HG03565 (cell line): ENCODE measurements around the gene RIN3.
"Not testable (repeated sequence)": the region's sequence is repeated elsewhere in the genome, so short reads cannot be mapped to it uniquely, and the experiment has no call there.

Source experiments
- ATAC-seq: cut with Tn5 transposase; IDR thresholded peaks from one replicate; pipeline ENCODE4 v1.9.1; 2021; ENCODE audit warnings: mild to moderate bottlenecking, moderate library complexity; ENCODE audit not compliant: unreplicated experiment

RIN3 gene

GRCh38 chr14:92622311-92622710 is 108.7 kb downstream of the RIN3 start:
- no peak for ATAC-seq

GRCh38 chr14:92624764-92625163 is 111.2 kb downstream of the RIN3 start:
- no peak for ATAC-seq

GRCh38 chr14:92625213-92625612 is 111.6 kb downstream of the RIN3 start:
- no peak for ATAC-seq

DNA sequence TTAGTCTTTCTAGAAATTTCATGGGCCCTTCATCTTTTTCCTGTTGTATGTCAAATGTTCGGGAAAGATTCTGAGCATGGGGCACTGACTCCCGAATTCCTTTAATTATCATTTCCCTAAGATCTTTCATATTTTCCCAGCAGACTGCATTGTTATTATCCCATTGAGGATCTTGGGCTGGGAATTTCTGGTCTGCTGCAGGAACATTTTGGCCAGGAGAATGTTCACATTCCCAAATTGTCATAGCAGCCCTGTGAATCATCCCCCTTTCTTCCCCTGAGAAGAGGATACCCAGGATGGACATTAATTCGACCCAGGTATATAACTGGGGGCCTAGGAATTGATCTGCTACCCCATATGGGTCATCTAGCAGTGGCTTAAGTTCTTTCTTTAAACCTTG is 112.5 kb downstream of the RIN3 start:
- ATAC-seq = no peak

DNA sequence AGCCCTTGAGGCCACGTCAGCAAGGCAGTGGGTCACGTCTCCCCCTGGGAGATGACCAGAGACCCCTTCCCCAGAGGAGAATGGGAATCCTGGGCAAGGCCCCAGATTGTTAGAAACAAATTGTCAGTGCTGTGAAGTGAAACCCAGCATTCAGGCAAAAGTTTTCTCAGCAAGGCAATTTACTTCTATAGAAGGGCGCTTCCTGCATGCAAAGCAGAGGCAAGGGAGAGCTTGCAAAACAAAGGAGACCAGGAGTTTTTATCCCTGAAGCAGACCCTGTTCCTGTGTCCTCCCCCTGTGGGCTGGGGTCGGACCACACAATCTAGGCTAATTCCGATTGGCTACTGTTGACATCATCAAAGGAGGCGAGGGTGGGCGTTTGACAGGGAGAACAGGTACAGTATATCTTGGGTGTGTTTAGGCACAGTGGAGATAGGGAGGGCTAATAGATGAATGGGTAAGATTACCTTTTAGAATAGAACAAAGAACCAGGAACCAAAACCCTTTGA is 114.2 kb downstream of the RIN3 start:
- no peak for ATAC-seq

DNA sequence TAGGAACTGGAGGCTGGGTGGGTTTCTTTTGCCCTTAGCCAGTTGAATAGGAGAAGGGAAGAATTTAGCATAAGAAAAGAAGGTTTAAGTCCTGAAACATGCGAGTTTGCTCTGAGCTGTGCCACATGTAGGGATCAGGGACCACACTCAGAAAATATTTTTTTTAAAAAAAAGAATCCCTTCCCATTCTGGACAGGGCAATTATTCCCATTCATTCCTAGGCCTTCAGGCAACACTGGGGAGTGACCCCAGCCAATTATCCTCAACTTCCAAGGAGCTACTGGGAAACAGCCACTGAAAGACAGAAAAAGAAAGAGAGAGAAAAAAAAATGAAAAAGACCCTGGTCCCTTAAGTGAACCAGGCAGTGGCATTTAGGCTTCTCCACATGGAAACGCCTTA is 115.1 kb downstream of the RIN3 start:
- no peak for ATAC-seq

- ATAC-seq = no peak
Observed at GRCh38 chr14:92630367-92630766, 116.8 kb downstream of the RIN3 start.

- ATAC-seq = no peak
Observed at GRCh38 chr14:92631098-92631497, 117.5 kb downstream of the RIN3 start.

DNA sequence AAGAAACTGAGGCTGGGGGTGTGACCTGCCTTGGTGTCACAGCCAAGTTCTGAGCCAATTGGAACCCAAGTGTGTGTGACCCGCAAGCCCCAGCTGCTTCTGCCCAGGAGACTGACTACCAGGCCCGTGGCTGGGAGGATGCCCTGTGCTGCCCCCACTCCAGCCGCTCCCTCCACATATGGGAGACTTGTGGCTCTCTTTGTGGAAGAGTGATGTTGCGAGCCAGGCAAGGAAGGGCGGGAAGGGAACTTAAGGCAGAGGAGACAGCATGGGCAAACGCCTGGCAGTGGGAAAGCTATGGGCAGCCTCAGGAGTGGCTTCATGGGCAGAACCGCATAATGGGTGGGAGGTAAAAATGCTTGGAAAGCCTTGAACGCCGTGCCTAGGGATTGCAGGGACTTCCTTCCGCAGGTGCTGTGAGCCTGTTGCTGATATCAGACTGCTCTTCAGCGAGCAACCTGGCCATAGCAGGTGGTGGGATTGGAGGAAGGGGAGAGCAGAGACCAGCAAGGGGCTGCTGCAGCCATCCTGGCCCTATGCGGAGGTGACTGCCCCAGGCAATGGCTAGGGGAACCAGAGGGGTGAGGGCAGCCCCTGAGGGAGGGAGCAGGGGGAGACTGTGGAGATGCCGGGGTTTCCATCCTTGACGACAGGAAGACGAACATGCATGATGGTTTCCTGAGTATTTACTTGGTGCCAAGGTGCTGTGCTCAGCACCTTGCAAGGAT is 119.1 kb downstream of the RIN3 start:
- ATAC-seq = no peak

DNA sequence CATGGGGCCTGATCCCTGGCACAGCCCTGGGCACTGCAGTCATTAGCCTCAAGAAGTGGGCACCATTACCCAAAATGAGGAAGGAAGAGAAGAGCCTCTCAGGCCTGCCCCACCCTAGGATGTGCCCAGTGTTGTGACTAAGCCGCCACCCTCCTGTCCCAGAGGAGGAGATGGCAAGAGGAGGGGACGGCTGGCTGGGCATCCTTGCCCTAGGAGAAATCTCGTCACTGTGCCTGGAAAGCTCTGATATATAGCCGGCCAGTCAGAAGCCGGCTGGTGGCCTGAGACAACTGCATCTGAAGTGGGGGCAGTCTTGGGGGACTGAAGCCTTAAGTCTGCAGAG is 119.7 kb downstream of the RIN3 start:
- ATAC-seq = no peak

DNA sequence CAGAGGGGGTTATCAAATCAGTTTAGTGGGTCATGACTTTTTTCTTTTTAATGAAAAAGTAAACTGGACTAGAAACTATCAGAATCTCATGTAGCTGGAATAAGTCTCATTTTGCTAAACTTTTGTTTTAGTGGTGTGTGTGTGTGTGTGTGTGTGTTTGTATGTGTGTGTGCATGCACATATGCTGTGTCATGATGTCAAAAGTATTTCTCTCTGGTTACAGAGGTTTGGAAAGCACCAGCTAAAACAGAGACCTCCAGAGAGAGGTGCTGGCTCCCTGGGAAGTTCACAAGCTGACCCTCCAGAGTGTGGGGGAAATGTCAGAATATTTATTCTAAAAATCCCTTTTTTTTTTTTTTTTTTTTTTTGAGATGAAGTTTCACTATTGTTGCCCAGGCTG is 120.1 kb downstream of the RIN3 start:
- ATAC-seq = no peak

GRCh38 chr14:92635031-92635430 is 121.5 kb downstream of the RIN3 start:
- ATAC-seq = no peak

GRCh38 chr14:92635896-92636295 is 122.3 kb downstream of the RIN3 start:
- ATAC-seq = no peak

- no peak for ATAC-seq
Observed at GRCh38 chr14:92637228-92637627, 123.6 kb downstream of the RIN3 start.

DNA sequence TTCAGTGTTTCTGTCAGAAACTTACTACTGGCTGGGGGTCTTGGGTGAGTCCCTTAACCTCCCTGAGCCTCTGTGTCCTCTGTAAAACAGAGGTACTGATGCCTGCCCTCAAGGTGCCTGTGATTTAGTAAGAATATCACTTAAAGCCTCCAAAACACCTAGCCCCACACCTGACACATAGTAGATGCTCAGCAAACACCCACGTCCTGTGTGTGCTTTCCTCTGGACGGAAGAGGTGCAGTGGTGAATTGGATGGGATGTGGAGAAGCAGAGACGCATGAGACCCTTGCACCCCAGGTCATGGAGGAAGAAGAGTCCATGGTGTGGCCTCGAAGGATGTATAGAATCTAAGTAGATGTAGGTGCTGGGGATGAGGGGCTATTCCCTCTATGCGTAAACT is 124.3 kb downstream of the RIN3 start:
- ATAC-seq = no peak

DNA sequence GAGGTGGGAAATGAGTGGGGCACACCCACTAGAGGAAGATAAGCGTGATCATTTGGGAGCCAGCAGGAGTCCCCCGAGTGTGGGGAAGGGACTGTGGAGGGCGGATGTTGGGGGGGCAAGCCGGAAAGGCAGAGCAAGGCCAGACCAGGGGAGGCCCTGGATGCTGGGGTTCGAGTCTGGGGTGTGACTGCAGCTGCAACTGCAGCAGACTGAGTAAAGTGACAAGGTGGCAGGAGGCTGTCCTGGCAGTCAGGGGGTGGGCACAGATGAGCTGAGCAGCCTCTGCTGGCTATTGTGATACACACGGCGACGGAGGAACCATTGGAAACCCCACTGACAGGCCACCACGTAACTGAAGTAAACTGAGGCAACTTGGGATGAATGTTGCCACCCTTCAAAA is 124.7 kb downstream of the RIN3 start:
- no peak for ATAC-seq

DNA sequence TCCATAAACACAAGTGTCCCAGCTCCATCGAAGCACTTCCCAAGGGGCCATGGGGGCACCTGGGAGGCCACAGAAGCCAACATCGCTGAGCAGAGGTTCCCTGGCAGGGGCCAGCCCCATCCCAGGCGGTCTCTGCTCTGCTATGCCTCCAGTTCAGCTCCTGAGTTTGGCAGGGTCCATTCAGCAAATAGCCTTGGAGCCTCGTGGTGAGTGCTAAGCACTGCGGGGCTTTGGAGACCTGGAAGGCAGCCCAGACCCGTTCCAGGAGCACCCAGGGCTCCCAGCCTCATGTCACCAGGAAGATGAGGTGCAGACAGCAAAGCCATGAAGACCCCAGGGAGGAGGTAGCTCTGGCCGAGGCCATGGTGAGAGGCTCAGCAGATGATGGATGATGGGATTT is 125.3 kb downstream of the RIN3 start:
- no peak for ATAC-seq

GRCh38 chr14:92639472-92640117 is 126.0 kb downstream of the RIN3 start:
- ATAC-seq = not testable (repeated sequence)

GRCh38 chr14:92641306-92641705 is 127.7 kb downstream of the RIN3 start:
- ATAC-seq = no peak

- no peak for ATAC-seq
Observed at GRCh38 chr14:92644171-92644969, 130.8 kb downstream of the RIN3 start.

- ATAC-seq = no peak
Observed at GRCh38 chr14:92644970-92645515, 131.5 kb downstream of the RIN3 start.
